Right lobe of liver (tissue), 6 donors: Measurements from ENCODE around the gene TMEM267. TPM values are rescaled to one million over a fixed set of nuclear protein-coding genes. Genes with fewer than 3 reads are reported as not detected.
A peak's percentile ranks its signal among the peaks of the same experiment; 100 is the strongest.

Experiments
- ATAC-seq, 4 donors: fragments of 200-7000 bp; cut with Tn5 transposase; one replicate each; pipeline ENCODE4 v1.9.1; 2020; ENCODE audit warnings: mild to moderate bottlenecking in 4 of 4, moderate library complexity in 4 of 4
- DNase-seq, 3 donors: peaks; one replicate each; pipeline ENCODE4 v3.0.0-alpha.2; 2020
- H3K27ac ChIP-seq, 3 donors: fragments of 200-600 bp; one replicate each; pipeline ENCODE4 v1.8.0; 2022
- H3K27me3 ChIP-seq, 2 donors: fragments of 200-600 bp; one replicate each; pipeline ENCODE4 v1.8.0; 2022
- H3K36me3 ChIP-seq, 4 donors: fragments of 200-600 bp; sonication (generic) in 1 of 4; one replicate each; pipeline versions ENCODE4 v1.5.1 to v1.8.0; 2017 to 2022; ENCODE audit warnings: control low read depth in 1 of 4
- H3K4me1 ChIP-seq, 4 donors: fragments of 200-600 bp; sonication (generic) in 1 of 4; one replicate each; pipeline versions ENCODE4 v1.5.1 to v1.8.0; 2017 to 2022; ENCODE audit warnings: control low read depth in 1 of 4
- H3K4me3 ChIP-seq, 3 donors: fragments of 200-600 bp; one replicate each; pipeline ENCODE4 v1.8.0; 2022
- H3K9me3 ChIP-seq, 4 donors: fragments of 200-600 bp; sonication (generic) in 1 of 4; one replicate each; pipeline versions ENCODE4 v1.5.1 to v1.8.0; 2017 to 2022; ENCODE audit warnings: control low read depth in 1 of 4
- POLR2A ChIP-seq: fragments of 450-650 bp; IDR thresholded peaks from one replicate; pipeline ENCODE4 v1.6.1; 2017; ENCODE audit warnings: antibody characterized with exemption, mild to moderate bottlenecking
- WGBS: methylation state at CpG from one replicate; pipeline ENCODE4 v1.1.6; 2018; ENCODE audit warnings: low coverage, low lambda C conversion rate; ENCODE audit not compliant: insufficient coverage; ENCODE audit errors: missing lambda C conversion rate; 5-methylcytosine and 5-hydroxymethylcytosine counted together
- intact Hi-C, 2 donors: fragments of 100-400 bp; cut with DNase I; formaldehyde crosslinking; loops; one replicate each; pipeline versions ENCODE4 v1.11.2 to v1.14.1; 2022
- total RNA-seq, 6 experiments: library from RNA; depleted of rRNA in 2 of 6; stranded (reverse); fragments of >200 nt in 2 of 6; fragmentation: NEBNext Ultra II Directional in 3 of 6; extraction: Animal tissue kit (Norgen Biotek cat#: 25700) in 3 of 6; gene quantifications; one replicate each; pipeline versions ENCODE4 v1.1.0 to v1.2.4, GENCODE V29; 2016 to 2023
- TF ChIP-seq, protein P1 (sequence below), 4 donors: fragments of 200-600 bp in 3 of 4; fragments of 450-650 bp in 1 of 4; IDR thresholded peaks; one replicate each; pipeline versions ENCODE4 v1.5.1 to v1.8.0; 2016 to 2022; ENCODE audit warnings: antibody characterized with exemption in 4 of 4, mild to moderate bottlenecking in 2 of 4
- donor health status: DM: no; HTN: yes; CAD: no.
- donor health status: DM: no; HTN: no; CAD: no.
- donor health status: DM: no; HTN: no; CAD: no.
- donor health status: DM: no; HTN: yes; CAD: no.
- donor health status: DM: no; HTN: yes; CAD: no.

The TMEM267 gene
- total RNA-seq, 6 experiments from 2014 or later: 3.9 to 5.1 (median 4.5) TPM

DNA sequence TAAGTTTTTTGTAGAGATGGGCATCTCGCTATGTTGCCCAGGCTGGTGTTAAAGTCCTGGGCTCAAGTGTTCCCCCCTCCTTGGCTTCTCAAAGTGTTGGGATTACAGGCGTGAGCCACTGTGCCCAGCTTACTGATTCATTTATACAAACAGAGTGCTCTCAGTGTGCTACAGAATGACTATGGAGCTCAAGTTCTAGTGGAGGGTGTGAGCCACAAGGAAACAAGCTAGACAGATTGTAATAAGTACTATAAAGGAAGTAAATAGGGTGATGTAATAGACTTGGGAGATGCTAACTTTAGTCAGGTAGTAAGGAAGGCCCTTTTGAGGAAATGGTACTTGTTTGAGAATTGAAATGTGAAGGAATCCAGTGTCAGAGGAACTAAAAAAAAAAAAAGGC, 1.7 kb upstream of the TMEM267 start:
- Histone ChIP-seq H3K27ac (no peak overlapping the region), H3K4me3 (no peak overlapping the region), H3K4me1 (peaks cover 0 to 14% (median 5%) of the 10 kb centered on the region in 4 donors), H3K36me3 (no peaks in the 10 kb centered on the region), H3K27me3 (no peaks in the 10 kb centered on the region), H3K9me3 (no peaks in the 10 kb centered on the region)
- ATAC-seq (no peak), DNase-seq (no peak)
- TF ChIP-seq, protein P1, sequence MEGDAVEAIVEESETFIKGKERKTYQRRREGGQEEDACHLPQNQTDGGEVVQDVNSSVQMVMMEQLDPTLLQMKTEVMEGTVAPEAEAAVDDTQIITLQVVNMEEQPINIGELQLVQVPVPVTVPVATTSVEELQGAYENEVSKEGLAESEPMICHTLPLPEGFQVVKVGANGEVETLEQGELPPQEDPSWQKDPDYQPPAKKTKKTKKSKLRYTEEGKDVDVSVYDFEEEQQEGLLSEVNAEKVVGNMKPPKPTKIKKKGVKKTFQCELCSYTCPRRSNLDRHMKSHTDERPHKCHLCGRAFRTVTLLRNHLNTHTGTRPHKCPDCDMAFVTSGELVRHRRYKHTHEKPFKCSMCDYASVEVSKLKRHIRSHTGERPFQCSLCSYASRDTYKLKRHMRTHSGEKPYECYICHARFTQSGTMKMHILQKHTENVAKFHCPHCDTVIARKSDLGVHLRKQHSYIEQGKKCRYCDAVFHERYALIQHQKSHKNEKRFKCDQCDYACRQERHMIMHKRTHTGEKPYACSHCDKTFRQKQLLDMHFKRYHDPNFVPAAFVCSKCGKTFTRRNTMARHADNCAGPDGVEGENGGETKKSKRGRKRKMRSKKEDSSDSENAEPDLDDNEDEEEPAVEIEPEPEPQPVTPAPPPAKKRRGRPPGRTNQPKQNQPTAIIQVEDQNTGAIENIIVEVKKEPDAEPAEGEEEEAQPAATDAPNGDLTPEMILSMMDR (IDR thresholded peaks at IDR 0.05): no peak
- TF ChIP-seq POLR2A: no peak
- 95% methylated on average over 2 of the region's 2 CpGs for WGBS
- intact Hi-C loops: loop anchor here in 1 of 2 donors (10.0 kb wide), 1 partner anchor 91 kb away; no protein-coding TSS in a partner anchor

DNA sequence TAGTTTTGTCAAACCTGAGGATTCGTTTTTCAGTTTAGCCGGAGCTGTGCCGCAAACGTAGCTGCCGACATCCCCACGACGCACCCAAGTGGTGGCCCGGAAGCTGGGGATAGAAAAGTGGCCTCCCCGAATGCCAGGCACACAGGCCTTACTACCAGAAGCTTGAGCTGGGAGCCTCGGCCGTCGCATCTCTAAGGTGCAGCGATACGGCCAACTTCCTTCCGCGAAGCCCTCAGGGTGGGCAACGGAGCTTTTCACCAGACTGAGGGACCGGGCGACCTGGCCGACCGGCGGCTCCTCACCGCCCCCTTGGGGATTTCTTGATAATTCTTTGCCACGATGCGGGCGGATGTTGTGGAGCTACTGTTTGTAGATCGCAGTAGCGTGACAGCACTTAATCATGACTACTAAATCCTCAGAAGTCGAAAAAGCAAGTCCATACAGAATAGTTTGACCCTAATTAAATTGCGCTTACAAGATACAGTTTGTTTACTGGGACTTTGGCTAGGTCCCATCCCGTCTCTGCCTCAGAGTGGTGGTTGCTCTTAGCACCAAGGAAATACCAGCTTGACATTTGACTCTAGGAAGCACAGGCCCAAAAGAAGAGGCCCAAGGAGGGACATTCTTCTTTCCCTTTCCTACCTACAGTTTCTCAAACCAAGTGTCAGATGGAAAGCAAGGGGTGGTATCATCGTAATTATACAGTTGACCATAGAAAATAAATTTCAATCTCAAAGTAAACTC, 613 bp upstream of the TMEM267 start:
- Histone ChIP-seq H3K36me3 (no peaks in the 10 kb centered on the region), H3K27ac (peak overlapping the region; percentile 94 to 99 (median 94)), H3K9me3 (no peaks in the 10 kb centered on the region), H3K27me3 (no peaks in the 10 kb centered on the region), H3K4me1 (peaks cover 0 to 14% (median 5%) of the 10 kb centered on the region in 4 donors), H3K4me3 (peak overlapping the region; percentile 79 to 91 (median 85))
- intact Hi-C loops: loop anchor here in 1 of 2 donors (10.0 kb wide), 1 partner anchor 89 kb away; no protein-coding TSS in a partner anchor
- peak; percentile 50 for TF ChIP-seq POLR2A
- TF ChIP-seq, protein P1 (IDR thresholded peaks at IDR 0.05): peak; percentile 67 to 77 (median 68)
- ATAC-seq: peak; percentile 84 to 86 (median 86)
- DNase-seq: peak; percentile 82 to 85 (median 83)
- WGBS: 15% methylated on average over 4 of the region's 32 CpGs

DNA sequence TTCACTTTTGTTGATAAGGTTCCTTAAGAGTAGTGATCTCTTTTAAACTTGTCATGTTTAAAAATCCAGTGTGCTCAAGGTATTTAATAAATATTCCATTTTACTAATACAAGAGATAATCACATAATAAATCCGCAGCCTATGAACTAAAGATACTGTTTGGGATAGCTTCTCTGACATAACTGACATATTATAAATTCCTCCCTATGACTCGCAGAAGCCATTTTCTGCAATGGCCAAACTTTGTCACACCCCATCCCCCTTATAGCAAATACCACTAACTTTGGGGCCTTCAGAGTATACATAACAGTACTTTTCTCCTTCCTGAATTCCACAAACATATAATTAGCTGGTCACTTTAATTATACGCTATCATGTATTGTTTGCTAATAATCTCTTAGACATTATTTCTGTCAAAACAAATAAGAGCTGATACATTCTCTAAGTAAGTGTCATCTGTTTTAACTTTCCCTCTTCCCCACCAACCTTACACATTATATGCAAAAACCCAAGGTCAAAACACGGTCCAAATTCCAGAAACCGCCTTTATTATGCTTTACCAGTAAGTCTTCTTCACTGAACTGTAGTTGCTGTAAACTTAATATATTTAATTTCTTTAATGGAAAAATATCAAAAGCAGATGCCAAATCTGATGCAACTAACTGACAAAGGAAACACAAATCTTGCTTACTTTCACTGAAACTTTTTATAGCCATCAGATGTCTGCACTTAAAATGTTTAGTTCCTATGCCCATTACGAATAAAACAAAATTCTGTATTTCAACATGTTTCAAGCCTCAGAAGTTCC, 971 bp downstream of the TMEM267 start:
- Histone ChIP-seq H3K27me3 (no peaks in the 10 kb centered on the region), H3K9me3 (no peaks in the 10 kb centered on the region), H3K4me1 (peaks cover 0 to 14% (median 5%) of the 10 kb centered on the region in 4 donors), H3K36me3 (no peaks in the 10 kb centered on the region), H3K4me3 (peak overlapping the region; percentile 79 to 91 (median 85)), H3K27ac (peak overlapping the region; percentile 94 to 99 (median 94))
- no peak for ATAC-seq
- WGBS: 46% methylated on average over 6 of the region's 6 CpGs
- TF ChIP-seq POLR2A: no peak
- TF ChIP-seq, protein P1 (IDR thresholded peaks at IDR 0.05): no peak
- DNase-seq: no peak
- intact Hi-C loops: loop anchor here in 1 of 2 donors (10.0 kb wide), 1 partner anchor 88 kb away; no protein-coding TSS in a partner anchor

DNA sequence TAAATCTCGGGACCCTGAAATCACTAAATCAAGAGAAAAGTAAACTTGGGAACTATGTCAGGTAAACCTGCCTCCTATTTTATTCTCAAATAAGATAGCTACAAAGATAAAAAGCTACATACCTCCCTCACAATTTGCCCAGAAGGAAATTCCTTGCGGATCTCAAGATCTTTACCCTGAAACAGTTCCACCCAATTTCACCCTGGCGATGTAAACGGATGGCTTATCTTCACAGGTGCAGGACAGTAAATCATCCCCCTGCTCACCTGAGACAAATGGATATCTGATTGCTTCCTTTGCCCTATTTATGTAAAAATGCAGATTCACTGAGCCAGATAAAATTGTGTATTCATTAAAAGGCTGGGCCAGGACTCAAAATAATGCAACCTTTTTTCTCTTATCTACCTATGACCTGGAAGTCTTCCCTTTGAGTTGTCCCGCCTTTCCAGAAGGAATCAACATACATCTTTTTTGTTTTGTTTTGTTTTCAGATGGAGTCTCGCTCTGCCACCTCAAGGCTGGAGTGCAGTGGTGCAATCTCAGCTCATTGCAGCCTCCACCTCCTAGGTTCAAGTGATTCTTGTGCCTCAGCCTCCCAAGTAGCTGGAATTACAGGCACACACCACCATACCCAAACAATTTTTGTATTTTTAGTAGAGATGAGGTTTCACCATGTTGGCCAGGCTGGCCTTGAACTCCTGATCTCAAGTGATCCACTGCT, 13.8 kb downstream of the TMEM267 start:
- intact Hi-C loops: no loop called here
- 93% methylated on average over 6 of the region's 6 CpGs for WGBS
- Histone ChIP-seq H3K27me3 (no peaks in the 10 kb centered on the region), H3K9me3 (peaks cover 0 to 6% (median 3%) of the 10 kb centered on the region in 4 donors), H3K4me1 (no peaks in the 10 kb centered on the region), H3K27ac (no peak overlapping the region), H3K4me3 (no peak overlapping the region), H3K36me3 (no peaks in the 10 kb centered on the region)
- ATAC-seq (no peak), DNase-seq (no peak)
- TF ChIP-seq, protein P1 (IDR thresholded peaks at IDR 0.05): peak; percentile 10 to 36 (median 20)
- no peak for TF ChIP-seq POLR2A
